Skeletal muscle cell (primary cell): Measurements from ENCODE around the gene LARGE1.

ENCODE experiments used
- DNase-seq: peaks from one replicate; pipeline ENCODE4 v3.0.0-alpha.2; 2010; ENCODE audit warnings: low read depth
- H3K4me3 ChIP-seq: 2 replicates; pipeline ENCODE4 v1.5.1; 2011; ENCODE audit warnings: low read depth, mild to moderate bottlenecking, control low read depth, low read length, moderate library complexity

The LARGE1 gene

DNA sequence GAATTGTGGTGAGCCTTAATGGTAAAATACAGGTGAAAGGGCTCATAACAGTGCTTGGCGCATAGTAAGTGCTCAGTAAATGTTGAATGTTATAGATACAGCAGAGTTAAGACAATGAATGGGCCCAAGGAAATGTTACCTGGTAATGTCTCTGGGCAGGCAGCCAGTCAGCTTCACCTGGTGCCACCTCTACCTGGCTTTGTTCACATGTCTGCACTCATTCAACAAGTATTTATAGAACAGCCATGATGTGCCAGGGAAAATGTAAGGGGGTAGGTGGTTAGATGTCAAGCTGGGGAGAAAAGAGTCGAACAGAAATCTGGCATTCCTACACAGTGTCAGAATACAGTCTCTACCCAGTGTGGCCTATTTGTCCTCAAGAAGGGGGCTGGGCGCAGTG lies 623.3 kb downstream of the LARGE1 start:
- DNase-seq = no peak
- H3K4me3 ChIP-seq = no peak overlapping the region

DNA sequence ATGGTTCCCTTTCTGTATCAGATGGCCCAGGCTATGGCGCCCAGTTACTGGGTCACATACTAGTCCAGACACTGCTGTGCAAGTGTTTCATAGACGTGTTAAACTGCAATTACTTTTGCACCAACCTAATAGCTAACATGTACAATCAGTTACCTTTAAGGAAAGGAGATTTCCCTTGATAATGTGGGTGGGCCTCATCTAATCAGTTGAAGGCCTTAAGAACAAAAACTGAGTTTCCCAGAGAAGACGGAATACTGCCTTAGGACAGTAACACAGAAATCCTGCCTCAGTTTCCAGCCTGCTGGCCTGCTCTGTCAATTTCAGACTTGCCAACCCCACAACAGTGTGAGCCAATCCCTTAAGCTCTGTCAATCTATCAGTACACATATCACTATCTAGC lies 632.2 kb downstream of the LARGE1 start:
- no peak overlapping the region for H3K4me3 ChIP-seq
- no peak for DNase-seq

DNA sequence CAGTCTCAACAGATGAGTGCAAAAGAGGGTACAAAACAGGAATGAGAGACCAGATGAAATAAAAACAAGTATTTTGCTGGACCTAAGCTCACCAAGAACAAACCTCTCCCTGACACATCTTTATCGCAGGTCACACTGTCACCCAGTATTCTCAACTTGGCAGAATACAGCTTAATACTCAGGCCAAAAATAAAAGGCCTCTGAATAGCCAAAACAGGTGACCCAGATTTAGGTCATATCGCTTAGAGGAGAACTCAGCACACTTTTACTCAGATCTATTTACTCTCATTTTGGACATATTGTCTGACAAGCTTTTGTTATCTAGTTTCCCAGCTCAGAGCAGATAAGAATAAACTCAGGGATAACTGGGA lies 645.2 kb downstream of the LARGE1 start:
- no peak for DNase-seq

DNA sequence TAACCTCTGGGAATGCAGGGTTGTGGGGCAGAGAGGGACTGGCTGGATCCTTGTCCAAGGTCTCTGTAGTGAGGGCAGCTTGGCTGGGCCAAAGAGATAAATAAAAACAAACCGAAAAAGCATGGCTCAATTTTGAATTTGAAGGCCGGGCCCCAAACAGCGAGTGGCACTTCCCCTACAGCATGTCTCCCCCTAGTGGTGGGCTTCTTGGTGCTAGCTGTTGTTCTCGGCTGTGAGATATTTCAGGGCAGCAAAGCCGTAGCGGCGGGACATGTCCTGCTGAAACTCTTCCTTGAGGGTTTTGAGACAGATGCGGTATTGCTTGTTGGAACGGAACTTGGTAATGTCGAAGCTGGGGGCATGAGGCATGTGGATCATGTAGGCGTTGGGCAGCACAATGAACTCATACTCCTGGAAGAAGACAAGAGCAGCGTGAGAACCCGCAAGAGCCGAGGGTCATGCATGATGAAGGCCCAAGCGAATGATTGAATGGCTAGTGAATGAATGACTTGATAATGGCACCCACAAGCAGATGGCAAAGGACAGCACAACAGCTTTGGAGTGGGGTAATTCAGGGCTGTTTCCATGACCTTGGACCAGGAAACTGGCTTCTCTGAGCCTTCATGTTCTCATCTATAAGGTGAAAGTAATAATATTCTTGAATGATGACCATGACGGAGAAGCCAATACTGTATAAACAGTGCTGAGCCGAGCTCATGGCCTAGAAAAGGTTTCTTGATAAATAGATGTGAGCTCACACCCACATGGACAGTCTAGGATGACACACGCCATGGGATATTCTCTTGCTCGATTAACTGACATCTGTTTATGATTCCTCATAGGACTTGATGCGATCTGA lies 645.8 kb downstream of the LARGE1 start:
- no peak for DNase-seq
- no peak overlapping the region for H3K4me3 ChIP-seq

More for the DNA sequence above, 645.2 kb downstream of the LARGE1 start:
- no peak overlapping the region for H3K4me3 ChIP-seq

DNA sequence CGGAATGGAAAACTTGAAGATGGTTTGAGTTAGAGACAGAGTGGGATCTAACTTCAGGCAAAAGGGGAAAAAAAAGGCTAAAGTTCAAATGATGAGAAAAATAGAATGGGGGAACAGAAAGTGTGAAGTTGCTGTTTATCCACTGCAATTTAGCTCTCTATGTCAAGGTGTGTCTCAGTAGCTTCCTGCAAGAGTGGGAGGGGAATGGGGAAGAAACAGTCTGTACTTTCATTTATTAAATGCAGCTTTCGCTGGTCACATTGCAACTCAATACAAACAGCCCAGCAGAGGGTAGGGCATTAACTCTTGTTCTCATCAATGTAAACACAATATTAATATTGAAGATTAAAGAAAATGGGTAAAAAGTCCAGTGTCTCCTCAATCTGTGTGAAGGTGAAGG lies 647.4 kb downstream of the LARGE1 start:
- no peak overlapping the region for H3K4me3 ChIP-seq
- no peak for DNase-seq

DNA sequence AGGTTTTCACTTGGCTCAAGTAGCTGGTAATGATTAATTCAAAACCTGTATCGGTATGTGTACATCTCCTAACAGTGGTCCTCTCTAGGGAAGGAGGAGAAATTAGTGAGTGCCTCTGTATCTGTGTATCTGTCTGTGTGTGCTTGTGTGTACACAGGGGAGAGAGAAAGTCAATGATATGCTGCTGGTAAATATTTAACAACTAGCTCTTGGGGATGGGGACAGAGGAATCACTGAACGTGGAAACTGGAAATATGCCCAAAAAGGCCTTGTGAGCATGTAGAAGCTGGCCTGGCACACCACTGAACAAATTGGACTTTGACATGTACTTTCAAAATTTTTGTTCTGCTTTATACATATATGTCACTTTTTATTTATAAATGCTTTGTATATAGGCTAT lies 648.1 kb downstream of the LARGE1 start:
- no peak overlapping the region for H3K4me3 ChIP-seq
- no peak for DNase-seq

DNA sequence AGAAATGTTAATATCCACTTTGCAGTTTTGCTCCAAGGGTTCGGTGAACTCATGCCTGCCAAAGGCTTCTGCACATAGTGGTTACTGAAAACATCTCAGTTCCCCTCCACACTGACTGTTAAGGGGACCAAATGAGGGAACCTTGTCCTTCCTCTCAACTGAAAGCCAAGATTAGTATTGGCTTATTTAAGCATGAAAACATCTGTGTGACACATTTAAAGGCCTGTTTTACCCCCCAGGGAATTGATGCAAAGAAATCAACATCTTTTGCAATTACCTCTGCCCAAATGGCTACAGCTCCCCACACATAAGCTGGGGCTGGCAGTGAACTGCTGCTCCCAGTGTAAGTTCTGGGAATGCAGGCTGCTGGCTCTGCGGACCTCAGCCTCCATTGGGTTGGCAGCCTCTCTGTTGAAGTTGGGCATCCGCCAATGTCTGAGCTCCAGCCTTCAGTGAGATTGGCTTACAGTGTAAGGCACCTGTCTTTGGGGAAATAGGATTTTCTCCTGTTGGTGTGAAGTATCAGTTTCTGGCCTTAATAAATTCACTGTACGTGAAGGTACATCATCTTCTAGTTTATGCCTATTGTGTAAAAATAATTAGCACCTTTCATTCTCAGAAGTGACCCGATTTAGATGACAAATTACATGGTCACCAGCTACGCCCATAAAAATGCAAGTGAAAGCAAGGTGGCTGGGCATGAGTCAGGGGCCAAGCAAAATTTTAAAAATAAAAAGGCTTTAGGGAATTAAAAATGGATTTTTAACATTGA lies 648.7 kb downstream of the LARGE1 start:
- DNase-seq = no peak

DNA sequence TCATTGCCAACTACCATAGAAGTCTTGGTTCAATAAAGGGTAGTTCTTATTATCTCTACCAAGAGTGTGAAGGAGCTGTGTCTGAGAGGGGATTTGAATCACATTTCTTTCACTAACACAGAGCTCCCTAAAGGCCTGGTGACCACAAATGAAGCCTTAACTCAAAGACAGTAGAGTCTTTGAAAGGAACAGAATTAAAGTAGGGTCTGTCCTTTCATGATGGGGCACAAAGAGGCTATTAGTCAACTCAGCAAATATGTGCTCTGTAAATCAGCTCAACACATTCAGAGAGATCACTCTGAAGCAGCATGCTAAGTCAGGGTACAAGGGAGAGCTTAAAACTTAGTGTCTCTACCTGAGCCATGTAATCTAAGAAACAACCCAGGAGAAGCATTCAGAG lies 649.7 kb downstream of the LARGE1 start:
- DNase-seq = no peak
- H3K4me3 ChIP-seq = no peak overlapping the region

More for the DNA sequence above, 648.7 kb downstream of the LARGE1 start:
- H3K4me3 ChIP-seq = no peak overlapping the region

DNA sequence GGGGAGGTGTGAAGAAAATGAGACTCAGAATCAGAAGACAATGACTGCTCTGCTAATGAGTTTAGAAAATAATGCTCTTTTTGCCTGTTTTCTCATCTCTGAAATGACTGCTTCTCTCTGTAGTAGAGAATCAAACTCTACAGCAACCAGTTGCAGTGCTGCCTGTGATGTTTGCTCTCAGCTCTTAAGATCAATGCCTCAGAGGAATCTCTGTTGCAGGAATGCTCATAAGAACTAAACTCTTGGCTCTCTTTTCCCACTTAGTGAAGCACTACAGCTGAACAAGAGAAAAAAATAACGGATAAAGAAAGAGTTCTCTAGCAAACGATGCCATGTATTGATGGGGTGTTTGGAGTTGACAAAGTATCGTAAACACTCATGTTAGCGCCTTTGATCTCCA lies 658.6 kb downstream of the LARGE1 start:
- no peak overlapping the region for H3K4me3 ChIP-seq
- no peak for DNase-seq

DNA sequence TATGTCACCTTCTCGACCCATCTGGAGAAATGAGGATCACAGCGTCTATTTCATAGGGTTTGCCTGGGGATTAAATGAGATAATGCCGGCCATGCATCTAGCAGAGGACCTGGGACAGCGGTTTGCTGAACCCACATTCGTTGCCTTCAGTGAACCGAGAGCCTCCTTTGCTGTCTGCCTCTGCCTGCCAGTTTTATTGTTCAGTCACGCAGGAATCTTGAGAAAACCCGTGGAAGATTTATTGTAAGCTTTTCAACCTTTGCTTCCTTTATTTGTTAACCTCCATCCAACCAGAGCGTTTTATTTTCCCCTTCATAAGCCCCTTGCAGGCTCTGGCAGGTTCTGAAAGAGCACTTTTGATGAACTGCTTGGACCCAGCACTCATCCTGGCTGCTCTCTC lies 659.8 kb downstream of the LARGE1 start:
- no peak overlapping the region for H3K4me3 ChIP-seq
- no peak for DNase-seq

DNA sequence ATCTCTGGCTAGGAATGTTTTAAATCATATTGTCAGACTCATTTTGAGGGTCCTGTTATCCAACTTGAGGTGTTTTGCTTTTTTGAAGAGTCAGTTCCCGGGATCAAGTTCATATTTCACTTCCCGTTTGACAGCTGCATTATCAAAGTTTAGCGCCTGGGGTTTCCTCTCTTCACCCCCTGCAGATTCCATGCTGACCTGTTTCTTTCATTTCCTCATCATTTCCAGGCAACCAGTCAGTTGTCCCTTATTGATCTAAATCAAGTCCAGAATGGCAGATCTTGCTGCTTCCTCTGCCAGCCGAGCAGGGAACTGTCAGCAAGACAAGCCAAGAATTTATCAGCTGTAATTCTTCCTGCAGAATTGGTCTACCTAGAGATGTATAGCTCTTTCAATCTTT lies 664.5 kb downstream of the LARGE1 start:
- DNase-seq = no peak
- H3K4me3 ChIP-seq = no peak overlapping the region

DNA sequence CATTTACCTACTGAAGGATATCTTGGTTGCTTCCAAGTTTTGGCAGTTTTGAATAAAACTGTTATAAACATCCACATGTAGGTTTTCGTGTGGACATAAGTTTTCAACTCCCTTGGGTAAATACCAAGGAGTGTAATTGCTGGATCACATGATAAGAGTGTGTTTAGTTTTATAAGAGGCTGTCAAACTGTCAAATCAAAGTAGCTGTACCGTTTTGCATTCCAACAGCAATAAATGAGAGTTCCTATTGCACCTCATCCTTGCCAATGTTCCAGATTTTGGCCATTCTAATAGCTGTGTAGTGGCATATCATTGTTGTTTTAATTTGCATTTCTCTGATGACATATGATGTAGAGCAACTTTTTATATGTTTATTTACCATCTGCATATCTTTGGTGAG lies 671.3 kb downstream of the LARGE1 start:
- DNase-seq = no peak
- H3K4me3 ChIP-seq = no peak overlapping the region

DNA sequence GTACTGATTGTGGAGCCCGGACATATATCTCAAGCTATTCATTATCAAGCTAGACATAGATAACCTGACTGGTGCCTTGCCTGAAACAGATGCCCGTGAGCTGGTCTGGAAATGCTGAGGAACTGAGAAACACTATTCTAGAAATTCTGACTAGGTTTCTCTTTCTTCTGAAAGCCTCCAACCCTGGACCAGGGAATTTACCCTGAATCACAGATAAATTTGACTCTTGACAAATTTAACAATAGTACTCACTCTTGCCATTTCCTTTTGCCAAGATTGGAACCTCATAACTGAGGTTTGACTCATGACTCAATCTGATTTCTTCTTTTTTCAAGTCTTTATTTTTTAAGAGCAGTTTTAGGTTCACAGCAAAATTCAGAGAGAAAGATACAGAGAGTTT lies 672.5 kb downstream of the LARGE1 start:
- H3K4me3 ChIP-seq = no peak overlapping the region
- no peak for DNase-seq

DNA sequence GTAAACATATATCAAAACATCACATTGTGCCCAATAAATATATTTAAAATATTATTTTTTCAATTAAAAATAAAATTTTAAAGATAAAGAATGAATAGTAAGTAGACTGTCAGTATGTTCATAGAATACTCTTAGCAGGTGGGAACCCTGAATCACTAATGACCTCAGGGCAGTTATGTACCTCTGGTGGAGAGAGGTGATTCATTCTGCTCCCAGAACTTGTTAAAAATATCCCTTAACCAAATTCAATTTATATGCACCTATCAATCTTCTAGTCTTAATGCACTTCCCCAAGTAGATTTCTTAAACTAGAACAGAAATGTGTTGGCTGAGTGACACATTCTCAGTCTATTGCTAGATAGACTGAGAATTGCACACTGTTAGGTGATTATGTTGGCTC lies 678.2 kb downstream of the LARGE1 start:
- no peak for DNase-seq
- H3K4me3 ChIP-seq = no peak overlapping the region

DNA sequence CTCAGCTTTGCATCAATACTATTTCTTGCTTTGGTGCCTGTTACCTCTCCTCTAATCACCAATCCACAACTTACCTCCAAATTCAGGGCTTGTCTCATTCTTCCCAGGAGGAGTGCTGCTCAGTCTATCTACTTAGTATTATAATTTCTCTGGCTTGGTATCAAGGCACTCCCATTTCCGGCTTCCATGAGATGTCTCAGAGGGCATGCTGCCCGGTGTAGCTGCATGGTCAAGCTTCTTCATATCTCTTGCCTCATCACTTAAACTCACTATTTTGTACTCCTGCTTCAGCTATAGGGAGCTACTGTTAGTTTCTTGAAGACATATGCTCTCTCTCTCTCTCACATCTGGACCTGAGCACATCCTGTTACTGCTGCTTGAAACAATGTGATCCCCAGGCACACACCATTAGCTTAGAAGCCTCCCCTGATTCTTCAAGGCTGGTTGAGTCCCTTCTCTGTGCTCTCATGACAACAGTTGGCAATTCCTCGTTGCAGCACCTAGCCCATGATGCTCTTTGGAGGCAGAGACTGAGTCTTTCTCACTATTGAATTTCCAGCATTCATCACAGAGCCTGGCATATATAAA lies 679.3 kb downstream of the LARGE1 start:
- no peak for DNase-seq
- H3K4me3 ChIP-seq = no peak overlapping the region

DNA sequence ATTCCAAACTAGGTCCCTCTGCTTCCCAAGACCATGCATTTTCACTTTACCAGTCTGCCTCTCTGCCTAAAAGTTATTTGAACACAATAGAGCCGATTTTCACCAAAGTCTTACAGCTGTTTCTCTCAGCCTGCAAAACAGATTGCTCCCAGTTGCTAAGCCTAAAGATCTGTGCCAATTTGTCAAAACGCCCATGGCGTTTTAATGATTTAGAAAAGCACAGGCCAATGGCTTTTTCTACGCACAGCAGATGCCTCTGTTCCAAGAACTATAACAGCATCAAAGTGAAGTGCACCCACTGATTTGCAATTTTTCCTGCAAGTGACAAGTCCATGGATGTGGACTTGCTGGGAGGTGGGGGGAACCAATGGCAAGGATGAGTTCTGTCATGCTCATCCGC lies 688.2 kb downstream of the LARGE1 start:
- no peak for DNase-seq
- no peak overlapping the region for H3K4me3 ChIP-seq

DNA sequence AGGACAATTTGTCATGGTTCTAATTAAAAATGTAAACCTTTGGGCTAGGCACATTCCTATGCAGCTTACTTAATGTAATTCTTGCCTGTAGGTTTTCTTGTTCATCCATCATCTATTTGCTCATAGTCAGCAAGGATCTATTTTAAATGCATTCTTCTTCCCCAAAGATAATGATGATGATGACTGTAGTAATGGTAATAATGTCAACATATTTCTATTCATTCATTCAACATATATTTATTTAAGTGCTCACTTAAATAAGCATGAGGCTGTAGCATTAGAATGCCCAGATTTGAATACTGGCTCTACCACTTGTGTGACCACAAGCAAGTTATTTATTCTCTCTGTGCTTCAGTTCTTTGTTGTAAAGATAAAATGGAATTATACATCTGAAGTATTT lies 692.5 kb downstream of the LARGE1 start:
- H3K4me3 ChIP-seq = no peak overlapping the region
- DNase-seq = no peak

DNA sequence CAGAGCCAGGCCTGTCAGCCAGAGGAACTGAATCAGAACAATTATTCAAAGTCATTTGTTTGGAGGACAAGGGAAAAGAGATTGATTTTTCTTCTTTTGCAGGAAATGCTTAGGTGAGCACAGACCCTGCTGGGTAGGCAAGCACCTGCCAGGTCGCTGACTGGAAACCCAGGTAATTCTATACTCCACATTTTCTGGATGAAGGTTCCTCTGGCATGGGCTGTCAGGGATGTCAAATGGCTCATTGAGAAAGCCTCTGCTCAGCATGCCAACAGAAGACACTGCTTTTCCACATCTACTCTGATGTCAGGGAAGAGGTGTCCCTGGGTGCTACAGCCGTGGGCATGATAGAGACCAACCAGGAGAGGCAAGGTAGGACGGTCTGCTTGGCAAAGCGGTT lies 695.4 kb downstream of the LARGE1 start:
- DNase-seq = no peak
- no peak overlapping the region for H3K4me3 ChIP-seq
